ENCODE measurements around the gene CHRD. TPM values are rescaled to one million over a fixed set of nuclear protein-coding genes. Genes with fewer than 3 reads are reported as not detected.
"Not testable (repeated sequence)": the region's sequence is repeated elsewhere in the genome, so short reads cannot be mapped to it uniquely, and the experiment has no call there.

Gene CHRD
- total RNA-seq, 1 experiment from 2014 or later: 1.8 TPM

- no peak overlapping the region for H3K9ac ChIP-seq (ENCODE audit: extremely low read depth, insufficient read length, low read length)
- H4K5ac ChIP-seq (ENCODE audit: insufficient read length, low read depth, low read length): no peak overlapping the region
- H2BK5ac ChIP-seq (ENCODE audit: insufficient read length, low read length): no peak overlapping the region
Measured at GRCh38 chr3:184339001-184339400, 40.9 kb upstream of the CHRD start.

GRCh38 chr3:184339451-184340135 lies 40.3 kb upstream of the CHRD start:
- H2BK120ac ChIP-seq (ENCODE audit: low read depth, low read length, poor library complexity, severe bottlenecking); H4K91ac ChIP-seq (ENCODE audit: insufficient read length, low read depth, low read length); H3K56ac ChIP-seq (ENCODE audit: insufficient read length, low read depth, low read length); H3K27ac ChIP-seq (ENCODE audit: insufficient read length, low read depth, low read length); H3K4me1 ChIP-seq (ENCODE audit: insufficient read depth, low read length); H3K18ac ChIP-seq (ENCODE audit: insufficient read length, low read depth, low read length); H3K4me2 ChIP-seq (ENCODE audit: insufficient read depth, insufficient read length, low read length); H2BK20ac ChIP-seq (ENCODE audit: low read depth, low read length, poor library complexity, severe bottlenecking); H3K79me2 ChIP-seq (ENCODE audit: insufficient read depth, low read length); H4K5ac ChIP-seq (ENCODE audit: insufficient read length, low read depth, low read length); H2AK5ac ChIP-seq (ENCODE audit: insufficient read length, low read length); H3K23ac ChIP-seq (ENCODE audit: insufficient read length, low read depth, low read length); H3K14ac ChIP-seq (ENCODE audit: insufficient read depth, low read length); H4K8ac ChIP-seq (replicated peaks; ENCODE audit: insufficient read length, low read depth, low read length); H3K9me3 Mint-ChIP-seq; H3K4me3 Mint-ChIP-seq; H3K9ac ChIP-seq (ENCODE audit: extremely low read depth, insufficient read length, low read length); H2BK15ac ChIP-seq (ENCODE audit: low read depth, low read length); H2AFZ ChIP-seq (ENCODE audit: low read length); H2BK5ac ChIP-seq (ENCODE audit: insufficient read length, low read length); H4K20me1 ChIP-seq (ENCODE audit: control insufficient read depth, insufficient read depth, insufficient read length); H3K4ac ChIP-seq (ENCODE audit: low read depth, low read length); H3K27me3 ChIP-seq (ENCODE audit: insufficient read depth, low read length); H2BK12ac ChIP-seq (ENCODE audit: insufficient read length, low read depth, low read length); H3K27me3 Mint-ChIP-seq (ENCODE audit: low read depth); DNase-seq; H3T11ph ChIP-seq (ENCODE audit: low read length); H3K79me1 ChIP-seq (ENCODE audit: insufficient read depth, low read depth, low read length, poor library complexity, severe bottlenecking); H3K9me3 ChIP-seq (ENCODE audit: control insufficient read depth, low read depth, low read length): not testable (repeated sequence)
- no CpG with 5 or more reads among the region's 19 CpGs for WGBS (ENCODE audit: extremely low coverage, insufficient read length, low lambda C conversion rate)
- H3K23me2 ChIP-seq (ENCODE audit: insufficient read length, low read depth, low read length, poor library complexity, severe bottlenecking): peaks cover 10% of the 10 kb centered on the region
- H3K36me3 Mint-ChIP-seq (ENCODE audit: insufficient read depth in 1 of 3, low read depth in 3 of 3): peaks cover 13 to 34% (median 19%) of the 10 kb centered on the region in 3 experiments
- H3K4me1 Mint-ChIP-seq: peaks cover 32 to 33% of the 10 kb centered on the region in 2 experiments
- H3K27ac Mint-ChIP-seq: peak overlapping the region in 1 of 3 experiments; percentile 18; a peak in 1 of 7 replicates

More at GRCh38 chr3:184339001-184339400, 40.9 kb upstream of the CHRD start:
- no peak for DNase-seq
- no peak overlapping the region for H3K56ac ChIP-seq (ENCODE audit: insufficient read length, low read depth, low read length)
- WGBS (ENCODE audit: extremely low coverage, insufficient read length, low lambda C conversion rate): no CpG with 5 or more reads among the region's 8 CpGs
- H3K9me3 Mint-ChIP-seq: no peaks in the 10 kb centered on the region; a peak in 1 of 5 replicates
- no peak overlapping the region for H2BK120ac ChIP-seq (ENCODE audit: low read depth, low read length, poor library complexity, severe bottlenecking)
- H3K18ac ChIP-seq (ENCODE audit: insufficient read length, low read depth, low read length): peak overlapping the region; percentile 75
- H3K14ac ChIP-seq (ENCODE audit: insufficient read depth, low read length): peak overlapping the region; percentile 18; the same call in 1 of the 2 replicates
- H3K4me1 ChIP-seq (ENCODE audit: insufficient read depth, low read length): no peaks in the 10 kb centered on the region
- H2AK5ac ChIP-seq (ENCODE audit: insufficient read length, low read length): no peak overlapping the region
- H3K23ac ChIP-seq (ENCODE audit: insufficient read length, low read depth, low read length): no peak overlapping the region
- H3K27me3 Mint-ChIP-seq (ENCODE audit: low read depth): no peaks in the 10 kb centered on the region; the same call in 1 of the 2 replicates
- H2AFZ ChIP-seq (ENCODE audit: low read length): no peak overlapping the region
- H3K79me2 ChIP-seq (ENCODE audit: insufficient read depth, low read length): no peaks in the 10 kb centered on the region
- H3K27me3 ChIP-seq (ENCODE audit: insufficient read depth, low read length): no peaks in the 10 kb centered on the region
- H4K8ac ChIP-seq (replicated peaks; ENCODE audit: insufficient read length, low read depth, low read length): no peak overlapping the region
- no peak for TF ChIP-seq CTCF (conservative IDR thresholded peaks at IDR 0.05)
- H3K4me3 Mint-ChIP-seq: peak overlapping the region in 1 of 2 experiments; percentile 66; a peak in 2 of 5 replicates
- no peaks in the 10 kb centered on the region for H3K9me3 ChIP-seq (ENCODE audit: control insufficient read depth, low read depth, low read length)
- H3K4ac ChIP-seq (ENCODE audit: low read depth, low read length): no peak overlapping the region
- no peak overlapping the region for H3T11ph ChIP-seq (ENCODE audit: low read length)
- no peak overlapping the region for H2BK20ac ChIP-seq (ENCODE audit: low read depth, low read length, poor library complexity, severe bottlenecking)
- H3K36me3 Mint-ChIP-seq (ENCODE audit: insufficient read depth in 1 of 3, low read depth in 3 of 3): peaks cover 15 to 40% (median 23%) of the 10 kb centered on the region in 3 experiments
- H2BK15ac ChIP-seq (ENCODE audit: low read depth, low read length): no peak overlapping the region
- peak overlapping the region in 2 of 3 experiments; percentile 79 to 91; a peak in 3 of 7 replicates for H3K27ac Mint-ChIP-seq
- no peak overlapping the region for H3K4me2 ChIP-seq (ENCODE audit: insufficient read depth, insufficient read length, low read length)
- no peak overlapping the region for H4K91ac ChIP-seq (ENCODE audit: insufficient read length, low read depth, low read length)
- peaks cover 4% of the 10 kb centered on the region for H4K20me1 ChIP-seq (ENCODE audit: control insufficient read depth, insufficient read depth, insufficient read length)
- H3K27ac ChIP-seq (ENCODE audit: insufficient read length, low read depth, low read length): no peak overlapping the region
- no peaks in the 10 kb centered on the region for H3K79me1 ChIP-seq (ENCODE audit: insufficient read depth, low read depth, low read length, poor library complexity, severe bottlenecking)
- H3K4me1 Mint-ChIP-seq: peaks cover 34% of the 10 kb centered on the region in 2 experiments
- H2BK12ac ChIP-seq (ENCODE audit: insufficient read length, low read depth, low read length): no peak overlapping the region
- peaks cover 10% of the 10 kb centered on the region for H3K23me2 ChIP-seq (ENCODE audit: insufficient read length, low read depth, low read length, poor library complexity, severe bottlenecking)
